GM19395 (cell line): Measurements from ENCODE around the gene TCN1.
"Not testable (repeated sequence)": the region's sequence is repeated elsewhere in the genome, so short reads cannot be mapped to it uniquely, and the experiment has no call there.

ENCODE experiments used
- ATAC-seq: cut with Tn5 transposase; IDR thresholded peaks from one replicate; pipeline ENCODE4 v1.9.1; 2021; ENCODE audit warnings: mild to moderate bottlenecking, moderate library complexity; ENCODE audit not compliant: unreplicated experiment

The TCN1 gene

GRCh38 chr11:59857439-59858434 lies 8.6 kb downstream of the TCN1 start:
- ATAC-seq: no peak

- no peak for ATAC-seq
Observed at GRCh38 chr11:59854871-59855270, 11.4 kb downstream of the TCN1 start.

GRCh38 chr11:59851416-59851815 lies 14.9 kb downstream of the TCN1 start:
- not testable (repeated sequence) for ATAC-seq

- ATAC-seq: peak; percentile 20
Observed at GRCh38 chr11:59849551-59849950, 16.7 kb downstream of the TCN1 start.

- ATAC-seq: peak; percentile 56
Observed at GRCh38 chr11:59849129-59849528, 17.2 kb downstream of the TCN1 start.

GRCh38 chr11:59848439-59848838 lies 17.8 kb downstream of the TCN1 start:
- not testable (repeated sequence) for ATAC-seq

- no peak for ATAC-seq
Observed at GRCh38 chr11:59847626-59848025, 18.7 kb downstream of the TCN1 start.

GRCh38 chr11:59846556-59846955 lies 19.7 kb downstream of the TCN1 start:
- ATAC-seq: no peak

- ATAC-seq: no peak
Observed at GRCh38 chr11:59845399-59845798, 20.9 kb downstream of the TCN1 start, which contains the start of gene CBLIF. CBLIF (minus strand) TSS chr11:59845499; CDS start chr11:59845453, 46 bp downstream.

GRCh38 chr11:59842316-59842715 lies 24.0 kb downstream of the TCN1 start:
- no peak for ATAC-seq

GRCh38 chr11:59841514-59841913 lies 24.8 kb downstream of the TCN1 start:
- ATAC-seq: no peak

- ATAC-seq: no peak
Observed at GRCh38 chr11:59839615-59840014, 26.7 kb downstream of the TCN1 start.

- ATAC-seq: no peak
Observed at GRCh38 chr11:59833602-59834001, 32.7 kb downstream of the TCN1 start.

GRCh38 chr11:59829358-59829757 lies 36.9 kb downstream of the TCN1 start:
- no peak for ATAC-seq

- ATAC-seq: peak; percentile 93
Observed at GRCh38 chr11:59822989-59823566, 43.2 kb downstream of the TCN1 start.

GRCh38 chr11:59818572-59818971 lies 47.7 kb downstream of the TCN1 start:
- peak; percentile 37 for ATAC-seq

GRCh38 chr11:59816434-59816833 lies 49.9 kb downstream of the TCN1 start:
- ATAC-seq: not testable (repeated sequence)

GRCh38 chr11:59815754-59816153 lies 50.5 kb downstream of the TCN1 start:
- no peak for ATAC-seq

- ATAC-seq: no peak
Observed at GRCh38 chr11:59814021-59814420, 52.3 kb downstream of the TCN1 start.

GRCh38 chr11:59813364-59813763 lies 52.9 kb downstream of the TCN1 start:
- ATAC-seq: no peak

- no peak for ATAC-seq
Observed at GRCh38 chr11:59812220-59812619, 54.1 kb downstream of the TCN1 start.

- ATAC-seq: no peak
Observed at GRCh38 chr11:59810911-59811259, 55.4 kb downstream of the TCN1 start.
